NCI-H1092 (cell line): ENCODE measurements around the gene ELF1.
"Not testable (repeated sequence)": the region's sequence is repeated elsewhere in the genome, so short reads cannot be mapped to it uniquely, and the experiment has no call there.

Experiments used
- DNase-seq: peaks from one replicate; lab custom pipeline; 2025; lab: John Stamatoyannopoulos, UW

ELF1 gene

DNA sequence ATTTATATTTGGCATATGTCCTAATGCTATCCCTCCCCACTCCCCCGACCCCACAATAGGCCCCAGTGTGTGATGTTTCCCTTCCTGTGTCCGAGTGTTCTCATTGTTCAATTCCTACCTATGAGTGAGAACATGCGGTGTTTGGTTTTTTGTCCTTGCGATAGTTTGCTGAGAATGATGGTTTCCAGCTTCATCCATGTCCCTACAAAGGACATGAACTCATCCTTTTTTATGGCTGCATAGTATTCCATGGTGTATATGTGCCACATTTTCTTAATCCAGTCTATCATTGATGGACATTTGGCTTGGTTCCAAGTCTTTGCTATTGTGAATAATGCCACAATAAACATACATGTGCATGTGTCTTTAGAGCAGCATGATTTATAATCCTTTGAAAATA, 23.3 kb upstream of the ELF1 start:
- not testable (repeated sequence) for DNase-seq

GRCh38 chr13:41040584-41041334, 21.6 kb upstream of the ELF1 start:
- no peak for DNase-seq

DNA sequence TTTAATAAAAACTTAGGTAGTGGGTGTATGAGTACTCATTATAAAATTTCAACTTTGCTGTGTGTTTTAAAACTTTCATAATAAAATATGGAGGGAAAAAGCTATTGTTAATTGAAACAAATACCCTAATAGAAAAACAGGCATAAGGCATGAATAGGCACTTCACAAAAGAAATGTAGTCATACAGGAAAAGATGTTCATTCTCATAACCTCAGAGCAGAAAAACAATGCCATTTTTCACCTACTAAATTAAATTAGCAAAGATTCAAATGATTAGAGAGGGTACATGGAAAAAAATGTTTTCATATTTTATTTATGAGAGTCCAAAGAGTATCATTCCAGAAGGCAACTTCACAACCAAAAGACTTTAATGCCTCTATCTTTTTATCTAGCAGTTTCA, 20.6 kb upstream of the ELF1 start:
- DNase-seq = no peak

DNA sequence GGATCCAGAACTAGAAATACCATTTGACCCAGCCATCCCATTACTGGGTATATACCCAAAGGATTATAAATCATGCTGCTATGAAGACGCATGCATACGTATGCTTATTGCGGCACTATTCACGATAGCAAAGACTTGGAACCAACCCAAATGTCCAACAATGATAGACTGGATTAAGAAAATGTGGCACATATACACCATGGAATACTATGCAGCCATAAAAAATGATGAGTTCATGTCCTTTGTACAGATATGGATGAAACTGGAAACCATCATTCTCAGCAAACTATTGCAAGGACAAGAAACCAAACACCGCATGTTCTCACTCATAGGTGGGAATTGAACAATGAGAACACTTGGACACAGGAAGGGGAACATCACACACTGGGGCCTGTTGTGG, 17.4 kb upstream of the ELF1 start:
- DNase-seq = not testable (repeated sequence)

GRCh38 chr13:41034881-41035280, 15.8 kb upstream of the ELF1 start:
- no peak for DNase-seq

DNA sequence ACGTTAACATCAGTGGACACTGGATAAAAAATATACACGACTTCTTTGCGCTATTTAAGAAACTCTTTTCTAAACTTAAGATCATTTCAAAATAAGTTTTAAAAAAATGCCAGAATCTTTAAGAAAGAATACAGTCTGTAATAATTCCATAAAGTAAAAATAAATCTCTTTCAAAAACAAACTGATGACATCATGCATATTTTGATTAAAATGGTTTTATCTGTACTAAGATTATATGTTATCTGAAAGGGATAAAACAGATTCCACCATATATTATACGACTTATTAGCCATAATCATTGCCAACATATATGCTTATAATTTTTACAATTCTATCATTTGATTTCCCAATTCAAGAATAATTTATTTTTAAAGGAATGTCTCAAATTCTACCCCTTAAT, 15.3 kb upstream of the ELF1 start:
- DNase-seq = no peak

DNA sequence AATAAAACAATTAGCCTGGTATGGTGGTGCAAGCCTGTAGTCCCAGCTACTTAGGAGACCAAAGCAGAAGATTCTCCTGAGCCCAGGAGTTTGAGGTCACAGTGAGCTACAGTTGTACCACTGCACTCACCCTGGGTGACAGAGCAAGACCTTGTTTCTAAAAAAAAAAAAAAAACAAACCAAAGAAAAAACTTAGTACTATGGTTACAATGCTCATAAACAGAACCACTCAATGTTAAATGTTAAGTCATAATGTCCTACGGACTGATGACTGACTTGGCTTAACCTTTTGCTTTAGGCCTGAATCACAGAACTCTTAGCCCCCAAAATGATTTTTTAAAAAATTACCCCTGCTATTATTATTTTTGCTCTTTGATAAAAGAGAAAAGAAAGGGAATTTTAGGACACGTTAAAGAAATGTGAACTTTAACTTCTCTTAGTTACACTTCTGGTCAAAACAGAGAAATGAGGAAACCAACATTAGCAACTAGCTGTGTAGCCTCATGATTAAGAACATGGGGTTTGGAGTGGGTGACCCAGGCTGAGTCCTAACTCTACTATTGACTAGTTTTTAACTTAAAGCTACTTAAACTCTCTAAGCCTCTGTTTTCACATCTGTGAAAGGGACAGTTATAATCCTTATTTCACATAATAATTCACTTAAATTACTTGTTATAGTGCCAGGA, 13.7 kb upstream of the ELF1 start:
- DNase-seq = no peak

- no peak for DNase-seq
Observed at GRCh38 chr13:41029629-41030028, 10.5 kb upstream of the ELF1 start.

GRCh38 chr13:41028051-41028450, 8.9 kb upstream of the ELF1 start:
- DNase-seq = no peak

GRCh38 chr13:41026788-41027187, 7.7 kb upstream of the ELF1 start:
- DNase-seq = no peak

- DNase-seq = no peak
Observed at GRCh38 chr13:41025518-41025917, 6.4 kb upstream of the ELF1 start.

GRCh38 chr13:41019578-41020347, 647 bp upstream of the ELF1 start:
- no peak for DNase-seq

DNA sequence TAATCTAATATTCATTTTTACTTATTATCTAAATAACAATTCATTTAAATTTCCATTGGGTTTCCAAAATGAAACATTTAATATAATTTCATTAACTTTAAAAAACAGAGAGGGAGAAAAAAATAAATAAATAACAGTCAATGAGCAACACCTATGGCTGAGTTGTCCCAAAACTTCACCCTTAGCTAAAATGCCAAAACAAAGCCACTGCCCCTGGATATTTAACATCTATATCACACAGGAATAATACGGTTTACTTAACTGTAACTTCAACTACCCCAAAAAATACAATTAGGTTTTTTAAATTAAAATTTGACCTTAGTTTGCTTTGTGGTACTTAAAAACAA, 541 bp downstream of the ELF1 start:
- DNase-seq = no peak

- DNase-seq = no peak
Observed at GRCh38 chr13:41017817-41018601, 1.1 kb downstream of the ELF1 start.

DNA sequence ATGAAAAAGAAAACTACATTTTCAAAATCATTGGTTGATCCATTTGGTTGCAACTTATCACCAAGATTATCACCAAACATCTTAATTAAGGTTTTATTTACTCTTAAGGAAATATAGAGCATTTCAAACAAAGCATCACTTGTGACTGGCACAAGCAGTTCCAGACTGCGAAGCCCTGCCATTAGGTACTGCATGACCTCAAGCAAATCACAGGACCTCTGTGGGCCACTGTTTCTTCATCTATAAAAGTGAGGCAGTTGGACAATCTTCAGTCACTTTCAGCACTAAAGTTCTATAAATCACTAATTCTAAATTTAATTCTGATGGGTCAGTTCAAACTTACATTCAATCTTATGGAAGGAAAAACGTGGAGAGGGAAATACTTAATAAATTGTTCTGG, 2.0 kb downstream of the ELF1 start:
- no peak for DNase-seq

- DNase-seq = no peak
Observed at GRCh38 chr13:41015920-41016319, 3.2 kb downstream of the ELF1 start.

DNA sequence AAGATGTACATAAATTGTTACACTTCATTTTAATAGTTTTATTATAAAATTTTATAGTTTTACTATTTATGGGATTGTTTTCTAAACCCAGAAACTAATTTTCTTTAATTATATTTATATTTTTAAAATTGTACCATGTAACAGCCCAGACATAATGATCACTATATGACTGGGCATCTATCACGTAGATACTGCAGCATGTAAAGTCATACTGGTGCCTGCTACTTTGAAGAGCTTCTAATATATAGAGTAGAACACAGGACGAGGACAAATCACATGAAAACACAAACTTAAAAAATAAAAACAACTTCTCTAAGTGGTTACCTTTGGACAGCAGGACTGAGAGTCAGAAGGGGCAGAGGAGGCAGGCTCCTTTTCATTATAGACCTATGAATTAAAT, 5.3 kb downstream of the ELF1 start:
- no peak for DNase-seq

GRCh38 chr13:41012536-41012935, 6.6 kb downstream of the ELF1 start:
- no peak for DNase-seq

DNA sequence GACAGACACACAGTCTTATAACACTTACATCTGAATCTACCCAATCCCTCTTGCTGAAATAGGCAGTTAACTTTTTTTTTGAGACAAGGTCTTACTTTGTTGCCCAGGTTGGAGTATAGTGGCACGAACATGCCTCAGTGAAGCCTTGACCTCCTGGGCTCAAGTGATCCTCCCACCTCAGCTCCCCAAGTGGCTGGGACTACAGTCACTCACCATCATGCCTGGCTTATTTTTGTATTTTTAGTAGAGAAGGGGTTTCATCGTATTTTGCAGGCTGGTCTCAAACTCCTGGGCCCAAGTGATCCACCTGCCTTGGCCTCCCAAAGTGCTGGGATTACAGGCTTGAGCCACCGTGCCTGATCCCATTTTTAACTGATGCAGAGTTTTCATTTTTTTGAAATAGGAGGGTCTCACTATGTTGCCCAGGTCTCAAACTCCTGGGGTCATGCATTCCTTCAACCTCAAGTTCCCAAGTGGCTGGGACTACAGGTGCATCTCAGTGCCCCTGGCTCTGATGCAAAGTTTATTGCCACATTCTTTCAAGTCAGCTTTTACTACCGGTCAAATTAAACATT, 7.6 kb downstream of the ELF1 start:
- no peak for DNase-seq

DNA sequence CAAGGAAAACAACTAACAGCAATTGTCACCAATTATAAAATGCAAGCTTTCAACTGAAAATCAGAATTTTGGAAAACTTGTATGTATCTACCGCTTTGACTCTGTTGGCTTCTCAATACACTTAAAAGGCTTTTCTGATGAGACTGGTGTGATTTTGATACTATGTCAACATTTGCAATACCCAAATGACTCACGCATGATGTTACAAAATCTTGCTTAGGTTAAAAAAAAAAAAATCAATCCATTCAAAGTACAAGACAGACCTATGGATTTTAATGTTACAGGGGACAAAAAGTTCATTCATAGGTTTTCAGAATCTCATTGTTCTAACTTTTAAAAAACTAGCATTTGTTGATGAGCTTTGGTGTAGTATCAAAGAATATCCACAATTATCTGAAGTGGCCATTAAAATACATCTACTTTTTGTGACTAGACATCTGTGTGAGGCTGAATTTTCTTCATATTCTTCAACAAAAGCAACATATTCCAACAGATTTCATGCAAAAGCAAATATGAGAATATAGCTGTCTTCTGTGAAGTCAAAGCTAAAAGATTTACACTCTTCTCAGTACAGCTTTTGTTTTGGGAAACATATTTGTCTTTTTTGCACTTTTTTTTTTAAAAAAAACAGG, 10.7 kb downstream of the ELF1 start:
- no peak for DNase-seq

GRCh38 chr13:41007744-41008128, 11.4 kb downstream of the ELF1 start:
- no peak for DNase-seq
